KMS-11 (cell line): ENCODE data around the gene SPOCK3.

ENCODE experiments used
- H2AFZ ChIP-seq: fragments of 200-600 bp; sonication (generic); 2 replicates; pipeline ENCODE4 v1.6.1; 2016; ENCODE audit warnings: antibody characterized with exemption, mixed run types, low read depth
- H3K27ac ChIP-seq: fragments of 200-600 bp; sonication (generic); 2 replicates; pipeline ENCODE4 v1.6.1; 2016; ENCODE audit warnings: mild to moderate bottlenecking, mixed run types
- H3K27me3 ChIP-seq: fragments of 200-600 bp; sonication (generic); 2 replicates; pipeline ENCODE4 v1.6.1; 2017; ENCODE audit warnings: mild to moderate bottlenecking, low read depth, mixed run types, moderate library complexity; ENCODE audit not compliant: insufficient read depth
- H3K36me3 ChIP-seq: fragments of 200-600 bp; sonication (generic); 2 replicates; pipeline ENCODE4 v1.6.1; 2017; ENCODE audit warnings: mild to moderate bottlenecking, mixed run types; ENCODE audit not compliant: insufficient read depth
- H3K4me1 ChIP-seq: fragments of 200-600 bp; sonication (generic); 2 replicates; pipeline ENCODE4 v1.6.1; 2016; ENCODE audit warnings: mild to moderate bottlenecking, low read depth, mixed run types; ENCODE audit not compliant: poor library complexity, severe bottlenecking
- H3K4me2 ChIP-seq: fragments of 200-600 bp; sonication (generic); 2 replicates; pipeline ENCODE4 v1.7.0; 2016; ENCODE audit warnings: mild to moderate bottlenecking, mixed run types
- H3K4me3 ChIP-seq: fragments of 200-600 bp; sonication (generic); IDR thresholded peaks from 2 replicates; pipeline ENCODE4 v1.6.1; 2017; ENCODE audit warnings: low read depth, low read length, mixed read lengths; ENCODE audit not compliant: insufficient read depth
- H3K79me2 ChIP-seq: fragments of 200-600 bp; sonication (generic); 2 replicates; pipeline ENCODE4 v1.6.1; 2016; ENCODE audit warnings: low read depth, mixed run types; ENCODE audit not compliant: insufficient read depth
- H3K9ac ChIP-seq: fragments of 200-600 bp; sonication (generic); 2 replicates; pipeline ENCODE4 v1.6.1; 2016; ENCODE audit warnings: mild to moderate bottlenecking, mixed run types
- H4K20me1 ChIP-seq: fragments of 200-600 bp; sonication (generic); 2 replicates; pipeline ENCODE4 v1.6.1; 2016; ENCODE audit warnings: mild to moderate bottlenecking, mixed run types; ENCODE audit not compliant: insufficient read depth
- TF ChIP-seq, protein P1 (sequence below): fragments of 200-600 bp; sonication (generic); conservative IDR thresholded peaks from 2 replicates; pipeline ENCODE4 v1.6.1; 2017; ENCODE audit warnings: low read depth, mild to moderate bottlenecking, antibody characterized with exemption, low read length, moderate library complexity, mixed read lengths

The SPOCK3 gene

DNA sequence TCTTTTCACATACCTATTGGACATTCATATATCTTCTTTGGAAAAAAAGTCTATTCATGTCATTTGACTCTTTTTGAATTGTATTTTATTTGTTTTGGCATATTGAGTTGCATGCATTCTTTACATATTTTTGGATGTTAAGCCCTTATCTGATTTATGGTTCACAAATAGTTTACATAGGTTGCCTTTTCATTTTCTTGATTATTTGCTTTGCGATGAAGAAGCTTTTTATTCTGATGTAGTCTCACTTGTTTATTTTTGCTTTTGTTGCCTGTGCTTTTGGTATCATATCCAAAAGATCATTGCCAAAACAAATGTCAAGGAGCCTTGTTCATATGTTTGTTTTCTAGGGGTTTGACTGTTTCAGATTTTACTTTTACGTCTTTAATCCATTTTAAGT is 43.9 kb downstream of the SPOCK3 start:
- H3K79me2 ChIP-seq: no peaks in the 10 kb centered on the region
- H3K27me3 ChIP-seq: no peaks in the 10 kb centered on the region
- H4K20me1 ChIP-seq: no peaks in the 10 kb centered on the region
- no peaks in the 10 kb centered on the region for H3K36me3 ChIP-seq
- no peak overlapping the region for H3K9ac ChIP-seq
- H3K4me1 ChIP-seq: no peaks in the 10 kb centered on the region
- TF ChIP-seq, protein P1, sequence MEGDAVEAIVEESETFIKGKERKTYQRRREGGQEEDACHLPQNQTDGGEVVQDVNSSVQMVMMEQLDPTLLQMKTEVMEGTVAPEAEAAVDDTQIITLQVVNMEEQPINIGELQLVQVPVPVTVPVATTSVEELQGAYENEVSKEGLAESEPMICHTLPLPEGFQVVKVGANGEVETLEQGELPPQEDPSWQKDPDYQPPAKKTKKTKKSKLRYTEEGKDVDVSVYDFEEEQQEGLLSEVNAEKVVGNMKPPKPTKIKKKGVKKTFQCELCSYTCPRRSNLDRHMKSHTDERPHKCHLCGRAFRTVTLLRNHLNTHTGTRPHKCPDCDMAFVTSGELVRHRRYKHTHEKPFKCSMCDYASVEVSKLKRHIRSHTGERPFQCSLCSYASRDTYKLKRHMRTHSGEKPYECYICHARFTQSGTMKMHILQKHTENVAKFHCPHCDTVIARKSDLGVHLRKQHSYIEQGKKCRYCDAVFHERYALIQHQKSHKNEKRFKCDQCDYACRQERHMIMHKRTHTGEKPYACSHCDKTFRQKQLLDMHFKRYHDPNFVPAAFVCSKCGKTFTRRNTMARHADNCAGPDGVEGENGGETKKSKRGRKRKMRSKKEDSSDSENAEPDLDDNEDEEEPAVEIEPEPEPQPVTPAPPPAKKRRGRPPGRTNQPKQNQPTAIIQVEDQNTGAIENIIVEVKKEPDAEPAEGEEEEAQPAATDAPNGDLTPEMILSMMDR: no peak
- H3K4me2 ChIP-seq: no peak overlapping the region
- no peak overlapping the region for H2AFZ ChIP-seq
- H3K27ac ChIP-seq: no peak overlapping the region
- no peak overlapping the region for H3K4me3 ChIP-seq

DNA sequence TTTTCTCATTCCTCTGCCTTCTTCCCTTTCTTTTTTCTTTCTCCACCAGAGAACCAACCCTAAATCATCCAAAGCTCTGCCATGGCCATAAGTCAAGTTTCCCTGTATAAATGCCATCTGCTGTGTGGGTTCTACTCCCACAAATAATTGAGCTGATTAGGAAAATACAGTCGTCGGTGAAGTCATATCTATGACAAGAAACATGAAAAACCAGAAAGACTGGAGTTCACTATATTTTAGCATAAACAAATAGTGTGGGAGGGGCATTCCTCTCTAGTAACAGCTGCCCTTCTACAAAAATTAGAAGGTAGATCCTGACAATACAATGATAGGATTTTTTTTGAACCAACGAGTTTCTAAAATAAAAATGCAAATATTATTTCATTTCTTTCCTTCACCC is 48.8 kb downstream of the SPOCK3 start:
- Histone ChIP-seq H2AFZ (no peak overlapping the region), H3K4me1 (no peaks in the 10 kb centered on the region), H3K4me3 (no peak overlapping the region), H3K9ac (no peak overlapping the region), H3K4me2 (no peak overlapping the region), H3K79me2 (no peaks in the 10 kb centered on the region), H3K27ac (no peak overlapping the region), H3K36me3 (no peaks in the 10 kb centered on the region), H3K27me3 (no peaks in the 10 kb centered on the region), H4K20me1 (no peaks in the 10 kb centered on the region)
- TF ChIP-seq, protein P1: no peak

DNA sequence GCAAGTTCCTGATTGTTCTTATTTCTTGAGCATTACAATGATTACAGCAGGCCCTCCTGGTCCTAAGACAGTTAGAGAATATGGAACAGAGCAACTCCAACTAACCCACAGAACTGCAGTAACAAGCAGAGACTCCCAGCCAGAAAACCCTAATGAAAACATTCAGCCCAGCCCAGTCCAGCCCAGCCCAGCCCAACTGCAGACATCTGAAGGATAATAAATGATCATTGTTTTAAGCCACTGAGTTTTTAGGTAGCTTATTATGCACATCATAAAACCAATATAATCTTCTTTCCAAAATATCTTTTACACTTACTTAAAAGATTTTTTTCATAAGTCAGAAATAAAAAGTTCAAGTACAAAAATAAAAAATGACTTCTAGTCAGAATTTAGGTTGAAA is 51.3 kb downstream of the SPOCK3 start:
- H3K36me3 ChIP-seq: no peaks in the 10 kb centered on the region
- H3K27ac ChIP-seq: no peak overlapping the region
- TF ChIP-seq, protein P1: no peak
- peaks cover 16% of the 10 kb centered on the region for H3K4me1 ChIP-seq
- no peak overlapping the region for H2AFZ ChIP-seq
- H3K27me3 ChIP-seq: no peaks in the 10 kb centered on the region
- no peak overlapping the region for H3K9ac ChIP-seq
- no peak overlapping the region for H3K4me2 ChIP-seq
- H3K4me3 ChIP-seq: no peak overlapping the region
- H4K20me1 ChIP-seq: no peaks in the 10 kb centered on the region
- H3K79me2 ChIP-seq: no peaks in the 10 kb centered on the region

DNA sequence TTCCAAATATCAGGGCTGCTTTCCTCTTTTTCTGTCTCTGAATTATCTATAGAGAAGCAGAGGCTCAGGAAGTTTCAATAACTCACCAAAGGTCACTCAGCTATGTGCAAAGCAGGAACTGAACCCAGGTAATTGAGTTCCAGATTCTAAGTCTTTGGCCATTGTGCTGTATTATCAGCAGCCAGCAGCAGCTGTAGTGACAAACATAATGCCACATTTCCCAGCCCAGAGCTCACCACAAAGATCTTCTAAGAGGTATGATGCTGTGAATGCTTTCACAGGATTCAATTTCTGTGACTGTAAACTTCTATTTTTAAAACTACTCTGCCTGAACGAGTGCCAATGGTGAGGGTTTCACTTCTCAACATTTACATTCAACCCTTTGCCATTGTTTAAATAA is 56.4 kb downstream of the SPOCK3 start:
- no peaks in the 10 kb centered on the region for H3K79me2 ChIP-seq
- no peaks in the 10 kb centered on the region for H4K20me1 ChIP-seq
- TF ChIP-seq, protein P1: no peak
- H3K27ac ChIP-seq: peak overlapping the region; percentile 54
- H3K9ac ChIP-seq: no peak overlapping the region
- peak overlapping the region; percentile 51 for H3K4me2 ChIP-seq
- peaks cover 34% of the 10 kb centered on the region for H3K4me1 ChIP-seq
- peak overlapping the region; percentile 2; the same call in 1 of the 2 replicates for H2AFZ ChIP-seq
- no peaks in the 10 kb centered on the region for H3K27me3 ChIP-seq
- H3K4me3 ChIP-seq: no peak overlapping the region
- H3K36me3 ChIP-seq: no peaks in the 10 kb centered on the region
